OCI-LY1 (cell line): ENCODE data around the gene ASGR1.

Experiments
- H2AFZ ChIP-seq: fragments of 200-600 bp; sonication (generic), shearing (Covaris generic); 2 replicates; pipeline ENCODE4 v1.6.0; 2014; ENCODE audit warnings: antibody characterized with exemption, mild to moderate bottlenecking, low read length
- H3F3A ChIP-seq: fragments of 200-600 bp; sonication (generic), shearing (Covaris generic); 2 replicates; pipeline ENCODE4 v1.6.0; 2014; ENCODE audit warnings: mild to moderate bottlenecking, antibody characterized with exemption, low read length, moderate library complexity; ENCODE audit not compliant: insufficient read depth
- H3K27ac ChIP-seq: fragments of 200-600 bp; sonication (generic); 2 replicates; pipeline ENCODE4 v1.5.1; 2014; ENCODE audit warnings: low read length, mixed run types, mild to moderate bottlenecking, low read depth; ENCODE audit not compliant: poor library complexity, severe bottlenecking
- H3K27me3 ChIP-seq: fragments of 200-600 bp; sonication (generic); 2 replicates; pipeline ENCODE4 v1.6.0; 2014; ENCODE audit warnings: antibody characterized with exemption, mild to moderate bottlenecking, low read length, moderate library complexity; ENCODE audit not compliant: insufficient read depth
- H3K36me3 ChIP-seq: fragments of 200-600 bp; sonication (generic); 2 replicates; pipeline ENCODE4 v1.6.1; 2014; ENCODE audit warnings: mild to moderate bottlenecking, antibody characterized with exemption, low read length, moderate library complexity, mixed read lengths; ENCODE audit not compliant: insufficient read depth
- H3K4me1 ChIP-seq: fragments of 200-600 bp; sonication (generic); 2 replicates; pipeline ENCODE4 v1.5.1; 2014; ENCODE audit warnings: mild to moderate bottlenecking, low read length, moderate library complexity; ENCODE audit not compliant: insufficient read depth, severe bottlenecking
- H3K4me2 ChIP-seq: fragments of 200-600 bp; sonication (generic), shearing (Covaris generic); 2 replicates; pipeline ENCODE4 v1.6.1; 2014; ENCODE audit warnings: low read length
- H3K4me3 ChIP-seq: fragments of 200-600 bp; sonication (generic); 2 replicates; pipeline ENCODE4 v1.5.1; 2014; ENCODE audit warnings: low read length, low read depth, mild to moderate bottlenecking, mixed read lengths; ENCODE audit not compliant: poor library complexity, severe bottlenecking
- H3K79me2 ChIP-seq: fragments of 200-600 bp; shearing (Covaris generic); 2 replicates; pipeline ENCODE4 v1.6.1; 2016; ENCODE audit warnings: mixed run types, low read length, mixed read lengths; ENCODE audit not compliant: insufficient read depth
- H3K9ac ChIP-seq: fragments of 200-600 bp; sonication (generic), shearing (Covaris generic); 2 replicates; pipeline ENCODE4 v1.6.1; 2014; ENCODE audit warnings: mild to moderate bottlenecking, low read length, mixed read lengths
- H3K9me2 ChIP-seq: fragments of 200-600 bp; sonication (generic), shearing (Covaris generic); 2 replicates; pipeline ENCODE4 v1.6.1; 2014; ENCODE audit warnings: low read depth, mild to moderate bottlenecking, low read length, mixed read lengths
- H3K9me3 ChIP-seq: fragments of 200-600 bp; shearing (Covaris generic); 2 replicates; pipeline ENCODE4 v1.6.1; 2014; ENCODE audit warnings: low read length, mixed read lengths
- H4K20me1 ChIP-seq: fragments of 200-600 bp; sonication (generic), shearing (Covaris generic); 2 replicates; pipeline ENCODE4 v1.6.0; 2016; ENCODE audit warnings: mild to moderate bottlenecking, low read length; ENCODE audit not compliant: insufficient read depth
- CTCF ChIP-seq: fragments of 200-600 bp; sonication (generic), shearing (Covaris generic); IDR thresholded peaks from 2 replicates; pipeline ENCODE4 v1.5.1; 2017; ENCODE audit warnings: mild to moderate bottlenecking, antibody characterized with exemption, low read length, moderate library complexity, mixed read lengths
- EZH2 ChIP-seq: fragments of 200-600 bp; sonication (generic), shearing (Covaris generic); IDR thresholded peaks from 2 replicates; pipeline ENCODE4 v1.8.0; 2017; ENCODE audit warnings: borderline replicate concordance, mixed run types, mild to moderate bottlenecking, antibody characterized with exemption, low read length, moderate library complexity, mixed read lengths

Gene ASGR1

GRCh38 chr17:7219229-7219811, 40.1 kb upstream of the ASGR1 start:
- no peaks in the 10 kb centered on the region for H3K9me2 ChIP-seq
- no peak for TF ChIP-seq EZH2
- no peak for TF ChIP-seq CTCF
- H3K4me3 ChIP-seq, result peak overlapping the region; percentile 83
- H4K20me1 ChIP-seq, result no peaks in the 10 kb centered on the region
- H3K27me3 ChIP-seq, result no peaks in the 10 kb centered on the region
- no peaks in the 10 kb centered on the region for H3K79me2 ChIP-seq
- peak overlapping the region; percentile 87 for H3K9ac ChIP-seq
- peaks cover 32% of the 10 kb centered on the region for H3K4me1 ChIP-seq
- no peaks in the 10 kb centered on the region for H3F3A ChIP-seq
- no peak overlapping the region for H2AFZ ChIP-seq
- peaks cover 29% of the 10 kb centered on the region for H3K36me3 ChIP-seq
- H3K9me3 ChIP-seq, result no peaks in the 10 kb centered on the region
- H3K27ac ChIP-seq, result no peak overlapping the region
- H3K4me2 ChIP-seq, result peak overlapping the region; percentile 97

GRCh38 chr17:7218758-7219157, 39.6 kb upstream of the ASGR1 start:
- Histone ChIP-seq H3K4me3 (no peak overlapping the region), H2AFZ (no peak overlapping the region), H3K4me2 (no peak overlapping the region), H3K79me2 (no peaks in the 10 kb centered on the region), H3K9me2 (no peaks in the 10 kb centered on the region), H3F3A (no peaks in the 10 kb centered on the region), H3K9me3 (no peaks in the 10 kb centered on the region), H3K4me1 (peaks cover 35% of the 10 kb centered on the region), H3K9ac (no peak overlapping the region; the same call in 1 of the 2 replicates), H4K20me1 (no peaks in the 10 kb centered on the region), H3K27me3 (no peaks in the 10 kb centered on the region), H3K36me3 (peaks cover 24% of the 10 kb centered on the region), H3K27ac (no peak overlapping the region)
- TF ChIP-seq CTCF (no peak), EZH2 (no peak)

GRCh38 chr17:7218166-7218565, 39.0 kb upstream of the ASGR1 start:
- Histone ChIP-seq H3K4me2 (no peak overlapping the region), H3K4me3 (no peak overlapping the region), H3K79me2 (no peaks in the 10 kb centered on the region), H3K36me3 (peaks cover 18% of the 10 kb centered on the region), H3K9me3 (no peaks in the 10 kb centered on the region), H2AFZ (no peak overlapping the region), H3K9me2 (no peaks in the 10 kb centered on the region), H3K27ac (no peak overlapping the region), H3K9ac (no peak overlapping the region), H3K4me1 (peaks cover 38% of the 10 kb centered on the region), H3K27me3 (no peaks in the 10 kb centered on the region), H3F3A (no peaks in the 10 kb centered on the region), H4K20me1 (no peaks in the 10 kb centered on the region)
- TF ChIP-seq EZH2, result no peak
- no peak for TF ChIP-seq CTCF
